ENCODE measurements around the gene GPR132.

Gene GPR132

DNA sequence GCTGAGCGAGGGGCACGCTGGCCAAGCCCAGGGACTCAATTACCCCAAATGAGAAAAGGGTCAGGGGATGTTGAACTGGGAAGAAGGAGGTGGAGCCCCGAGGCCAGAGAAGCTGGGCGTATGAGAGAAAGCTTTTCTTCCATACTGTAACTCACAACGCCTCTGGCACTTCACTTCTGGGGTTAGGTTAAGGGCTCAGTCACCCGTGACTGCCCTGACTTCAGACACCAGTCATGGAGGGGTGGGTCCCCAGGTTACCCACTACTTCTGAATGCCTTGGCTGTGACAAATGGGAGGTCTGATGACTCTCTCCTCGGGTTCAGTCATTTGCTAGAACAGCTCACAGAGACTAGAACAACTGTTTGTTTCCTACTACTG, 5.5 kb upstream of the GPR132 start:
- POLR2A ChIA-PET, result no interaction called here
- CTCF ChIA-PET, result interaction anchor here (0.6 to 3.8 kb wide), 6 partner anchors 10 to 95 kb away, joined by 4 to 17 read pairs (median 6); no protein-coding TSS in a partner anchor
- H3K4me3 ChIP-seq (ENCODE audit: low read depth, low read length), result no peak overlapping the region
- DNase-seq (ENCODE audit: low read depth, low spot score), result no peak
- TF ChIP-seq, protein P1, sequence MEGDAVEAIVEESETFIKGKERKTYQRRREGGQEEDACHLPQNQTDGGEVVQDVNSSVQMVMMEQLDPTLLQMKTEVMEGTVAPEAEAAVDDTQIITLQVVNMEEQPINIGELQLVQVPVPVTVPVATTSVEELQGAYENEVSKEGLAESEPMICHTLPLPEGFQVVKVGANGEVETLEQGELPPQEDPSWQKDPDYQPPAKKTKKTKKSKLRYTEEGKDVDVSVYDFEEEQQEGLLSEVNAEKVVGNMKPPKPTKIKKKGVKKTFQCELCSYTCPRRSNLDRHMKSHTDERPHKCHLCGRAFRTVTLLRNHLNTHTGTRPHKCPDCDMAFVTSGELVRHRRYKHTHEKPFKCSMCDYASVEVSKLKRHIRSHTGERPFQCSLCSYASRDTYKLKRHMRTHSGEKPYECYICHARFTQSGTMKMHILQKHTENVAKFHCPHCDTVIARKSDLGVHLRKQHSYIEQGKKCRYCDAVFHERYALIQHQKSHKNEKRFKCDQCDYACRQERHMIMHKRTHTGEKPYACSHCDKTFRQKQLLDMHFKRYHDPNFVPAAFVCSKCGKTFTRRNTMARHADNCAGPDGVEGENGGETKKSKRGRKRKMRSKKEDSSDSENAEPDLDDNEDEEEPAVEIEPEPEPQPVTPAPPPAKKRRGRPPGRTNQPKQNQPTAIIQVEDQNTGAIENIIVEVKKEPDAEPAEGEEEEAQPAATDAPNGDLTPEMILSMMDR (IDR thresholded peaks at IDR 0.05; ENCODE audit: insufficient read depth, low read length, missing control alignments), result no peak

DNA sequence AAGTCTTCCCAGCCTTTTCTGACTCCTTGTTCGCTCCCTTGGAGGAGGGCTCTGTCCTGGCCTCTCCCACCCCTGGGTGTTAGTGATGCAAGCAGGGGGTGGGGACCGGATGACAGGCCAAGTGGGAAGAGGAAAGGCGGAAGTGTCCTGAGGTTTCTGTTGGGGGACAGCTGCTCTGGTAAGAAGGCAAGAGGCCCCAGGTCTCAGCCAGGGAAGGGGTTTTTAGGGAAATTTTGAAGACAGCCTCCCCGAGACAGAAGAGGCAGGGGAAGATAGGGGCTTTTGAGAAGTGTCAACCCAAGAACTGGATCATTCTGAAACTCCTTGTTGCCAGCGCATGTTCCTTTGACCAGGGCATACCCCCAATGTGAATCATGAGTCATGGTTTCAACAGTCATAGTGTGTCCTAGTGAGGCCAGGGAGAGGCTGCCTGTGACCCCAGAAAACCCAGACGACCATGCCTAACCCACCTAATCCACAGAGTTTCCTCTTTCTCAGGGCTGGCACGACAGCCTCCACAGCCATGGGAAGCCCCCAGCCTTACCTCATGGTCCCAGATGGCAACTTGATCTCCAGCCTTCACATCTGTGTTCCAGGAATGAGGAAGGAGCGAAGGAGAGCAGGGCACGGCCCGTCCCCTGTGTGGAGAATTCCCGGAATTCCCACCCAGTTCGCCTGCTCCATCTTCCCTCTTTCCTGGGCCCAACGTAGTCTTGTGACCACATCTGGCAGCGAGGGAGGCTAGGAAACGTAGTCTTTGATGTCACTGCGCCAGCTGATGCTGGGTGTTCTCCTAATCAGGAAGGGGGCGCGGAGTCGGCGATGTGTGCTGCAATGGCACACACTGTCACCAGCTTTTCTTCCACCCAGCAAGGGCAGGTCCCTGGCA, 4.9 kb upstream of the GPR132 start:
- no peak for DNase-seq (ENCODE audit: low read depth, low spot score)
- ChIA-PET CTCF (interaction anchor here (1.1 to 3.8 kb wide), 6 partner anchors 15 to 94 kb away, joined by 3 to 17 read pairs (median 6); no protein-coding TSS in a partner anchor), POLR2A (no interaction called here)
- no peak overlapping the region for H3K4me3 ChIP-seq (ENCODE audit: low read depth, low read length)
- TF ChIP-seq, protein P1 (IDR thresholded peaks at IDR 0.05; ENCODE audit: insufficient read depth, low read length, missing control alignments), result no peak

DNA sequence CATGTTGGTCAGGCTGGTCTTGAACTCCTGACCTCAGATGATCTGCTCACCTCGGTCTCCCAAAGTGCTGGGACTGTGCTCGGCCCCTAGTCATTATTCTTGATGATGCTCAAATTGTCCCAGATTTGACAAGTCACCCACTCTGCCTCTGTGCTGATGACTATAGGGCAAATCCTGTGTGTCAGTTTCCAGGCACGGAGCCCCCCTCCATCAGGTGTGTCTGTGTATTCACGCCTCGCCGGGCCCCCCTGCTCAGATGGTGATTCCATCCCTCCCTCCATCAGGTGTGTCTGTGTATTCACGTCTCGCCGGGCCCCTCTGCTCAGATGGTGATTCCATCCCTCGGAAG, 4.3 kb upstream of the GPR132 start:
- TF ChIP-seq, protein P1 (IDR thresholded peaks at IDR 0.05; ENCODE audit: insufficient read depth, low read length, missing control alignments), result no peak
- no peak for DNase-seq (ENCODE audit: low read depth, low spot score)
- ChIA-PET POLR2A (no interaction called here), CTCF (interaction anchor here (1.1 kb wide), 1 partner anchor 21 kb away, joined by 3 read pairs; no protein-coding TSS in a partner anchor)
- H3K4me3 ChIP-seq (ENCODE audit: low read depth, low read length), result no peak overlapping the region

DNA sequence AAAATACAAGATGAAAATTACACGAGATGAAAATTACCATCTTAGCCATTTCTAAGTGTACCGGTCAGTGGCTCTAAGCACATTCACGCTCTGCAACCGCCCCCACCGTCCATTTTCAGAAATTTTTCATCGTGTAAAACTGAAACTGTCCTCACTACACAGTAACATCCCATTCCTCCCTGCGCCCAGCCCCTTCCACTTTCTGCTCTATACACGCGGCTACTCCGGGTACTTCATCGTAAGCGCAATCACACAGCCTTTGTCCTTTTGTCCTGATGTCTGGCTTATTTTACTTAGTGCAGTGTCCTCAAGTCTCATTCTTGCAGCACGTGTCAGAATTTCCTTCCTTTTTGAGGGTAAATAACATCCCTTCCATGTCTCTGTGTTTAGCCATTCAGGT, 3.6 kb upstream of the GPR132 start:
- no peak for DNase-seq (ENCODE audit: low read depth, low spot score)
- TF ChIP-seq, protein P1 (IDR thresholded peaks at IDR 0.05; ENCODE audit: insufficient read depth, low read length, missing control alignments), result no peak
- H3K4me3 ChIP-seq (ENCODE audit: low read depth, low read length), result no peak overlapping the region
- CTCF ChIA-PET, result interaction anchor here (1.1 kb wide), 1 partner anchor 21 kb away, joined by 3 read pairs; no protein-coding TSS in a partner anchor
- POLR2A ChIA-PET, result no interaction called here

DNA sequence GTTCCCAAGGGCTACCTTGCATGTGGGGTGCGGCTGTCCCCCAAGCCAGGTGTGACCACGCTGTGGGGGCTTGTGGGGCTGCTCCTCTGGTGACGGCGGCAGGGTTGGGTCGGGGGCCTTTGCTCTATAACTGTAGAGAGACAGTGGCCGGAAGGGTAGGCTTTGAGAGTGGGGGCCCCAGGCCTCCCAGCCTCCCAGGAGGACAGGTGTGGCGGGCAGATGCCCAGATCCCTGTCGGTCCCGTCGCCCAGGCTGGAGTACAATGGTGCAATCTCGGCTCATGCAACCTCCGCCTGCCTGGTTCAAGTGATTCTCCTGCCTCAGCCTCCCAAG, 2.7 kb upstream of the GPR132 start:
- H3K4me3 ChIP-seq (ENCODE audit: low read depth, low read length), result no peak overlapping the region
- TF ChIP-seq, protein P1 (IDR thresholded peaks at IDR 0.05; ENCODE audit: insufficient read depth, low read length, missing control alignments), result no peak
- ChIA-PET CTCF (interaction anchor here (1.2 to 1.9 kb wide), 5 partner anchors 10 to 93 kb away, joined by 3 to 6 read pairs (median 4); no protein-coding TSS in a partner anchor), POLR2A (interaction anchor here (1.0 kb wide), 1 partner anchor 18 kb away, joined by 3 read pairs; no protein-coding TSS in a partner anchor)
- DNase-seq (ENCODE audit: low read depth, low spot score), result no peak

Measured in AG04449 (cell line).